Astrocyte (in vitro differentiated cells and primary cell): ENCODE measurements around the gene TBC1D22B. TPM values are rescaled to one million over a fixed set of nuclear protein-coding genes. Genes with fewer than 3 reads are reported as not detected.

Source experiments
- DNase-seq: peaks from one replicate; pipeline ENCODE4 v3.0.0-alpha.2; 2010; ENCODE audit warnings: low read depth
- FAIRE-seq: peaks from 2 replicates; lab custom pipeline; 2011; peaks lifted over from hg19 to GRCh38; lab: Jason Lieb, UNC
- H2AFZ ChIP-seq: 2 replicates; pipeline ENCODE4 v1.6.0; 2012; ENCODE audit warnings: low read depth, low read length, inconsistent platforms
- H3K27ac ChIP-seq: 2 replicates; pipeline ENCODE4 v1.5.1; 2011; ENCODE audit warnings: low read depth, low read length, inconsistent platforms
- H3K27me3 ChIP-seq: 2 replicates; pipeline ENCODE4 v1.6.0; 2011; ENCODE audit warnings: low read length, inconsistent platforms; ENCODE audit not compliant: insufficient read depth
- H3K36me3 ChIP-seq: 2 replicates; pipeline ENCODE4 v1.5.1; 2011; ENCODE audit warnings: low read length, inconsistent platforms; ENCODE audit not compliant: insufficient read depth
- H3K4me1 ChIP-seq: 2 replicates; pipeline ENCODE4 v1.5.1; 2011; ENCODE audit warnings: low read length, inconsistent platforms; ENCODE audit not compliant: insufficient read depth
- H3K4me2 ChIP-seq: 2 replicates; pipeline ENCODE4 v1.6.0; 2012; ENCODE audit warnings: low read length, inconsistent platforms
- H3K4me3 ChIP-seq: 2 replicates; pipeline ENCODE4 v1.5.1; 2011; ENCODE audit warnings: low read depth, mild to moderate bottlenecking, low read length, inconsistent platforms; ENCODE audit not compliant: insufficient read depth
- H3K79me2 ChIP-seq: 2 replicates; pipeline ENCODE4 v1.6.0; 2012; ENCODE audit warnings: mild to moderate bottlenecking, low read length, inconsistent platforms; ENCODE audit not compliant: insufficient read depth
- H3K9ac ChIP-seq: 2 replicates; pipeline ENCODE4 v1.6.0; 2012; ENCODE audit warnings: mild to moderate bottlenecking, low read length, inconsistent platforms
- H3K9me3 ChIP-seq: 2 replicates; pipeline ENCODE4 v1.5.1; 2012; ENCODE audit warnings: low read depth, mild to moderate bottlenecking, low read length, inconsistent platforms; ENCODE audit not compliant: insufficient read depth
- H4K20me1 ChIP-seq: 2 replicates; pipeline ENCODE4 v1.6.0; 2012; ENCODE audit warnings: low read length, inconsistent platforms; ENCODE audit not compliant: insufficient read depth
- H3K27ac Mint-ChIP-seq: one replicate; pipeline ENCODE4 v1.8.0; 2021; ENCODE audit warnings: mild to moderate bottlenecking, mixed read lengths; ENCODE audit not compliant: unreplicated experiment
- H3K27me3 Mint-ChIP-seq: one replicate; pipeline ENCODE4 v1.8.0; 2021; ENCODE audit warnings: low read depth, mixed read lengths; ENCODE audit not compliant: unreplicated experiment
- H3K36me3 Mint-ChIP-seq: one replicate; pipeline ENCODE4 v1.8.0; 2021; ENCODE audit warnings: low read depth, mixed read lengths; ENCODE audit not compliant: unreplicated experiment
- H3K4me1 Mint-ChIP-seq: one replicate; pipeline ENCODE4 v1.8.0; 2021; ENCODE audit warnings: low read depth, mixed read lengths; ENCODE audit not compliant: unreplicated experiment
- H3K4me3 Mint-ChIP-seq: one replicate; pipeline ENCODE4 v1.8.0; 2021; ENCODE audit warnings: mild to moderate bottlenecking, moderate library complexity, mixed read lengths; ENCODE audit not compliant: unreplicated experiment
- H3K9me3 Mint-ChIP-seq: one replicate; pipeline ENCODE4 v1.8.0; 2021; ENCODE audit warnings: mild to moderate bottlenecking, mixed read lengths; ENCODE audit not compliant: unreplicated experiment
- EZH2 ChIP-seq: IDR thresholded peaks from 2 replicates; pipeline ENCODE4 v1.6.1; 2012; ENCODE audit warnings: mild to moderate bottlenecking, low read length, inconsistent platforms; ENCODE audit not compliant: insufficient read depth
- total RNA-seq: library from RNA; stranded (reverse); gene quantifications from 2 replicates; pipeline ENCODE4 v1.2.1, GENCODE V29; 2021
- TF ChIP-seq, protein P1 (sequence below): IDR thresholded peaks from 2 replicates; pipeline ENCODE4 v1.5.1; 2011; ENCODE audit warnings: low read depth, mild to moderate bottlenecking, inconsistent platforms, low read length, moderate library complexity; ENCODE audit not compliant: insufficient read depth

Gene TBC1D22B
- total RNA-seq, 1 donor from 2014 or later: 10.8 TPM

DNA sequence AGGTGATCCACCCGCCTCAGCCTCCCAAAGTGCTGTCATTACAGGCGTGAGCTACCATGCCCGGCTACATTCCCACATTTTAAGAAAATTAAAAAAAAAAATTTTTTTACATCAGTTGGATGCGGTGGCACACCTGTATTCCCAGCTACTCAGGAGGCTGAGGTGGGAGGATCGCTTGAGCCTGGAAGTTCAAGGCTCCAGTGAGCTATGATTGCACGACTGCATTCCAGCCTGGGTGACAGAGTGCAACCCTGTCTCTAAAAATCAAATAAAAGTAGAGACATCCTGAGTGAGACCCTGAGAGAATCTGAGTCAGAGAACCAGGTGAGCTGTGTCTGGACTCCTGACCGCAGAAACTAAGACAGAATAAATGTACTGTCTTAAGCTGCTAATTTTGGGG lies 48.8 kb upstream of the TBC1D22B start:
- no peak overlapping the region for H3K27ac Mint-ChIP-seq
- TF ChIP-seq, protein P1, sequence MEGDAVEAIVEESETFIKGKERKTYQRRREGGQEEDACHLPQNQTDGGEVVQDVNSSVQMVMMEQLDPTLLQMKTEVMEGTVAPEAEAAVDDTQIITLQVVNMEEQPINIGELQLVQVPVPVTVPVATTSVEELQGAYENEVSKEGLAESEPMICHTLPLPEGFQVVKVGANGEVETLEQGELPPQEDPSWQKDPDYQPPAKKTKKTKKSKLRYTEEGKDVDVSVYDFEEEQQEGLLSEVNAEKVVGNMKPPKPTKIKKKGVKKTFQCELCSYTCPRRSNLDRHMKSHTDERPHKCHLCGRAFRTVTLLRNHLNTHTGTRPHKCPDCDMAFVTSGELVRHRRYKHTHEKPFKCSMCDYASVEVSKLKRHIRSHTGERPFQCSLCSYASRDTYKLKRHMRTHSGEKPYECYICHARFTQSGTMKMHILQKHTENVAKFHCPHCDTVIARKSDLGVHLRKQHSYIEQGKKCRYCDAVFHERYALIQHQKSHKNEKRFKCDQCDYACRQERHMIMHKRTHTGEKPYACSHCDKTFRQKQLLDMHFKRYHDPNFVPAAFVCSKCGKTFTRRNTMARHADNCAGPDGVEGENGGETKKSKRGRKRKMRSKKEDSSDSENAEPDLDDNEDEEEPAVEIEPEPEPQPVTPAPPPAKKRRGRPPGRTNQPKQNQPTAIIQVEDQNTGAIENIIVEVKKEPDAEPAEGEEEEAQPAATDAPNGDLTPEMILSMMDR: no peak
- no peak for TF ChIP-seq EZH2
- no peak overlapping the region for H3K4me3 Mint-ChIP-seq
- Histone ChIP-seq H3K4me1 (no peaks in the 10 kb centered on the region), H2AFZ (no peak overlapping the region), H4K20me1 (no peaks in the 10 kb centered on the region), H3K4me3 (no peak overlapping the region), H3K36me3 (no peaks in the 10 kb centered on the region), H3K79me2 (no peaks in the 10 kb centered on the region), H3K27ac (no peak overlapping the region), H3K9me3 (no peaks in the 10 kb centered on the region), H3K4me2 (no peak overlapping the region), H3K27me3 (peaks cover 3% of the 10 kb centered on the region), H3K9ac (no peak overlapping the region)
- DNase-seq (no peak), FAIRE-seq (no peak)
- no peaks in the 10 kb centered on the region for H3K36me3 Mint-ChIP-seq
- H3K9me3 Mint-ChIP-seq: no peaks in the 10 kb centered on the region
- H3K4me1 Mint-ChIP-seq: peaks cover 15% of the 10 kb centered on the region
- no peaks in the 10 kb centered on the region for H3K27me3 Mint-ChIP-seq

- Histone ChIP-seq H3K36me3 (no peaks in the 10 kb centered on the region), H3K79me2 (no peaks in the 10 kb centered on the region), H3K4me3 (no peak overlapping the region), H3K9ac (no peak overlapping the region), H3K4me2 (no peak overlapping the region), H3K9me3 (no peaks in the 10 kb centered on the region), H3K27me3 (peaks cover 3% of the 10 kb centered on the region), H3K4me1 (no peaks in the 10 kb centered on the region), H2AFZ (no peak overlapping the region), H3K27ac (no peak overlapping the region), H4K20me1 (no peaks in the 10 kb centered on the region)
- Mint-ChIP-seq H3K27ac (no peak overlapping the region), H3K36me3 (no peaks in the 10 kb centered on the region), H3K4me1 (peaks cover 15% of the 10 kb centered on the region), H3K9me3 (no peaks in the 10 kb centered on the region), H3K27me3 (no peaks in the 10 kb centered on the region), H3K4me3 (no peak overlapping the region)
- TF ChIP-seq EZH2: no peak
- TF ChIP-seq, protein P1: no peak
- no peak for DNase-seq
- no peak for FAIRE-seq
These were observed 47.9 kb upstream of the TBC1D22B start for GRCh38 chr6:37209461-37210205.

DNA sequence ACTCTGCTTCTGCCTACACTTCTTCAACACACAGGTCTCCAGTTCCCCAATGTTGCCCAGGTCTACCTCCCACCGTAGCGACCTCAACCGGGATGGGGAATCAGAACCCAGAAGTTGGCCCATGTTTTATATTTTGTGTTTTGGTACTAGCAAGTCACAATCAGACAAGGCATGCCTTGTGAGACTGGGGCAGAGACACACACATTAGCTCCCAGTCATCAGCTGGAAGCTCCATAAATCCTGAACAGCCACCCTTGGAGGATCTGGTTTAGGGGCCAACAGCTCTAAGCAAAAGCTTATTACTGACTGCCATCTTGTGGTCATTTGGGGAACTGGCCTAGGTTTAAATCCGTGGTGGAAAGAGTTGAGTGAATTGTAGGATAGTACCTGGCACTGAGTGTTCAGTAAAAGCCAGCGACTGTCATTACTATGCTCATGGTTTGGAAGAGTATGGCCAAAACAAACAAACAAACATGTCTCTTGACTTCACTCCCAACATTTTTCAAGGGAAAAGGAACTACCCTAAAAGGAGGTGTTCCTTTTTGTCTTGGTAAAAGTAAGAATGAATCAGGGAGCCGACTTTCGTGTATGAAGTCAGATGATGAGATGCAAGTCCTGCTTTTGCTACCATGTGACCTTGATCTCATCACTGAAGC lies 47.1 kb upstream of the TBC1D22B start:
- Histone ChIP-seq H3K9me3 (no peaks in the 10 kb centered on the region), H3K4me1 (no peaks in the 10 kb centered on the region), H3K27ac (no peak overlapping the region), H3K9ac (peak overlapping the region; percentile 9), H3K79me2 (no peaks in the 10 kb centered on the region), H2AFZ (peak overlapping the region; percentile 44), H4K20me1 (no peaks in the 10 kb centered on the region), H3K36me3 (no peaks in the 10 kb centered on the region), H3K27me3 (peaks cover 3% of the 10 kb centered on the region), H3K4me3 (no peak overlapping the region), H3K4me2 (no peak overlapping the region)
- FAIRE-seq: peak; percentile 60
- no peaks in the 10 kb centered on the region for H3K27me3 Mint-ChIP-seq
- no peaks in the 10 kb centered on the region for H3K9me3 Mint-ChIP-seq
- no peaks in the 10 kb centered on the region for H3K36me3 Mint-ChIP-seq
- peaks cover 15% of the 10 kb centered on the region for H3K4me1 Mint-ChIP-seq
- H3K27ac Mint-ChIP-seq: no peak overlapping the region
- TF ChIP-seq, protein P1: peak; percentile 99
- TF ChIP-seq EZH2: no peak
- H3K4me3 Mint-ChIP-seq: no peak overlapping the region
- DNase-seq: peak; percentile 62
